ENCODE data around the gene GVQW3. TPM values are rescaled to one million over a fixed set of nuclear protein-coding genes. Genes with fewer than 3 reads are reported as not detected.

GVQW3 gene
- total RNA-seq, 1 experiment from 2014 or later, result 7.7 TPM

DNA sequence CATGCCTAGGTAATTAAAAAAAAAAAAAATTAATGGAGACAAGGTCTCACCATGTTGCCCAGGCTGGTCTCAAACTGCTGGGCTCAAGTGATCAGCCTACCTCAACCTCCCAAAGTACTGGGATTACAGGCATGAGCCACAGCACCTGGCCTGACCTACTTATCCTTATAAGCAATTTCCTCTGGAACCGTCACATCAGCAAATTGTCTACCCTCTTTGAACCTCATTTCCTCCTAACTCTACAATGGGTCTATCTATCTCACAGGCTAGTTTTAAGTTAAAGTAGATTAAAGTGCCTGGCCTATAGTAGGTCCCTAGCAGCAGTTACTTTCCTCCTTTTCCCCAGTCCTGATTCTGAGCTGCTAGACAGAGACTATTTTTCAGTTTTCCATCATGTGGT is 43.7 kb upstream of the GVQW3 start:
- DNase-seq (ENCODE audit: low spot score), result no peak
- TF ChIP-seq AR (CRISPR knock-in tag; IDR thresholded peaks at IDR 0.05), result no peak
- TF ChIP-seq RORB (CRISPR knock-in tag; IDR thresholded peaks at IDR 0.05), result no peak
- TF ChIP-seq, protein P1, sequence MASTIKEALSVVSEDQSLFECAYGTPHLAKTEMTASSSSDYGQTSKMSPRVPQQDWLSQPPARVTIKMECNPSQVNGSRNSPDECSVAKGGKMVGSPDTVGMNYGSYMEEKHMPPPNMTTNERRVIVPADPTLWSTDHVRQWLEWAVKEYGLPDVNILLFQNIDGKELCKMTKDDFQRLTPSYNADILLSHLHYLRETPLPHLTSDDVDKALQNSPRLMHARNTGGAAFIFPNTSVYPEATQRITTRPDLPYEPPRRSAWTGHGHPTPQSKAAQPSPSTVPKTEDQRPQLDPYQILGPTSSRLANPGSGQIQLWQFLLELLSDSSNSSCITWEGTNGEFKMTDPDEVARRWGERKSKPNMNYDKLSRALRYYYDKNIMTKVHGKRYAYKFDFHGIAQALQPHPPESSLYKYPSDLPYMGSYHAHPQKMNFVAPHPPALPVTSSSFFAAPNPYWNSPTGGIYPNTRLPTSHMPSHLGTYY (CRISPR knock-in tag; IDR thresholded peaks at IDR 0.05), result no peak
- TF ChIP-seq ZNF396 (CRISPR knock-in tag; IDR thresholded peaks at IDR 0.05; ENCODE audit: borderline replicate concordance), result no peak
- TF ChIP-seq ETV6 (CRISPR knock-in tag; IDR thresholded peaks at IDR 0.05), result no peak
- TF ChIP-seq, protein P2, sequence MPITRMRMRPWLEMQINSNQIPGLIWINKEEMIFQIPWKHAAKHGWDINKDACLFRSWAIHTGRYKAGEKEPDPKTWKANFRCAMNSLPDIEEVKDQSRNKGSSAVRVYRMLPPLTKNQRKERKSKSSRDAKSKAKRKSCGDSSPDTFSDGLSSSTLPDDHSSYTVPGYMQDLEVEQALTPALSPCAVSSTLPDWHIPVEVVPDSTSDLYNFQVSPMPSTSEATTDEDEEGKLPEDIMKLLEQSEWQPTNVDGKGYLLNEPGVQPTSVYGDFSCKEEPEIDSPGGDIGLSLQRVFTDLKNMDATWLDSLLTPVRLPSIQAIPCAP (CRISPR knock-in tag; IDR thresholded peaks at IDR 0.05), result no peak
- TF ChIP-seq FOXK1 (CRISPR knock-in tag; IDR thresholded peaks at IDR 0.05), result no peak
- no peak for TF ChIP-seq MYBL2 (CRISPR knock-in tag; IDR thresholded peaks at IDR 0.05)
- TF ChIP-seq, protein P3, sequence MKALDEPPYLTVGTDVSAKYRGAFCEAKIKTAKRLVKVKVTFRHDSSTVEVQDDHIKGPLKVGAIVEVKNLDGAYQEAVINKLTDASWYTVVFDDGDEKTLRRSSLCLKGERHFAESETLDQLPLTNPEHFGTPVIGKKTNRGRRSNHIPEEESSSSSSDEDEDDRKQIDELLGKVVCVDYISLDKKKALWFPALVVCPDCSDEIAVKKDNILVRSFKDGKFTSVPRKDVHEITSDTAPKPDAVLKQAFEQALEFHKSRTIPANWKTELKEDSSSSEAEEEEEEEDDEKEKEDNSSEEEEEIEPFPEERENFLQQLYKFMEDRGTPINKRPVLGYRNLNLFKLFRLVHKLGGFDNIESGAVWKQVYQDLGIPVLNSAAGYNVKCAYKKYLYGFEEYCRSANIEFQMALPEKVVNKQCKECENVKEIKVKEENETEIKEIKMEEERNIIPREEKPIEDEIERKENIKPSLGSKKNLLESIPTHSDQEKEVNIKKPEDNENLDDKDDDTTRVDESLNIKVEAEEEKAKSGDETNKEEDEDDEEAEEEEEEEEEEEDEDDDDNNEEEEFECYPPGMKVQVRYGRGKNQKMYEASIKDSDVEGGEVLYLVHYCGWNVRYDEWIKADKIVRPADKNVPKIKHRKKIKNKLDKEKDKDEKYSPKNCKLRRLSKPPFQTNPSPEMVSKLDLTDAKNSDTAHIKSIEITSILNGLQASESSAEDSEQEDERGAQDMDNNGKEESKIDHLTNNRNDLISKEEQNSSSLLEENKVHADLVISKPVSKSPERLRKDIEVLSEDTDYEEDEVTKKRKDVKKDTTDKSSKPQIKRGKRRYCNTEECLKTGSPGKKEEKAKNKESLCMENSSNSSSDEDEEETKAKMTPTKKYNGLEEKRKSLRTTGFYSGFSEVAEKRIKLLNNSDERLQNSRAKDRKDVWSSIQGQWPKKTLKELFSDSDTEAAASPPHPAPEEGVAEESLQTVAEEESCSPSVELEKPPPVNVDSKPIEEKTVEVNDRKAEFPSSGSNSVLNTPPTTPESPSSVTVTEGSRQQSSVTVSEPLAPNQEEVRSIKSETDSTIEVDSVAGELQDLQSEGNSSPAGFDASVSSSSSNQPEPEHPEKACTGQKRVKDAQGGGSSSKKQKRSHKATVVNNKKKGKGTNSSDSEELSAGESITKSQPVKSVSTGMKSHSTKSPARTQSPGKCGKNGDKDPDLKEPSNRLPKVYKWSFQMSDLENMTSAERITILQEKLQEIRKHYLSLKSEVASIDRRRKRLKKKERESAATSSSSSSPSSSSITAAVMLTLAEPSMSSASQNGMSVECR (CRISPR knock-in tag; IDR thresholded peaks at IDR 0.05; ENCODE audit: borderline replicate concordance), result no peak
- TF ChIP-seq JAZF1 (CRISPR knock-in tag; IDR thresholded peaks at IDR 0.05), result no peak
- no peak for TF ChIP-seq ZNF416 (CRISPR knock-in tag; IDR thresholded peaks at IDR 0.05)
- TF ChIP-seq SMAD4 (CRISPR knock-in tag; IDR thresholded peaks at IDR 0.05), result no peak
- no peak for TF ChIP-seq TEAD1 (CRISPR knock-in tag; IDR thresholded peaks at IDR 0.05)
- TF ChIP-seq PREB (CRISPR knock-in tag; IDR thresholded peaks at IDR 0.05; ENCODE audit: borderline replicate concordance), result no peak
- TF ChIP-seq TCF7 (CRISPR knock-in tag; IDR thresholded peaks at IDR 0.05; ENCODE audit: low read depth), result no peak
- peaks cover 36% of the 10 kb centered on the region for H3K9me3 Mint-ChIP-seq
- ChIA-PET CTCF (no interaction called here), POLR2A (no interaction called here)
- no peak overlapping the region for H3K27ac Mint-ChIP-seq
- no peak overlapping the region for H3K4me3 Mint-ChIP-seq
- peaks cover 30% of the 10 kb centered on the region for H3K36me3 Mint-ChIP-seq
- H3K27me3 Mint-ChIP-seq (ENCODE audit: low read depth), result peaks cover 5% of the 10 kb centered on the region; the same call in 1 of the 2 replicates
- ATAC-seq, result no peak
- no peaks in the 10 kb centered on the region for H3K4me1 Mint-ChIP-seq

GRCh38 chr11:76337923-76338322 is 43.2 kb upstream of the GVQW3 start:
- no peak for ATAC-seq
- POLR2A ChIA-PET, result no interaction called here

More at GRCh38 chr11:76337923-76338322, 43.2 kb upstream of the GVQW3 start:
- CTCF ChIA-PET, result no interaction called here
- H3K36me3 Mint-ChIP-seq, result peaks cover 30% of the 10 kb centered on the region
- no peak for DNase-seq (ENCODE audit: low spot score)
- H3K27me3 Mint-ChIP-seq (ENCODE audit: low read depth), result peaks cover 5% of the 10 kb centered on the region; the same call in 1 of the 2 replicates
- H3K4me1 Mint-ChIP-seq, result no peaks in the 10 kb centered on the region
- TF ChIP-seq, protein P4, sequence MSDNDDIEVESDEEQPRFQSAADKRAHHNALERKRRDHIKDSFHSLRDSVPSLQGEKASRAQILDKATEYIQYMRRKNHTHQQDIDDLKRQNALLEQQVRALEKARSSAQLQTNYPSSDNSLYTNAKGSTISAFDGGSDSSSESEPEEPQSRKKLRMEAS (CRISPR knock-in tag; IDR thresholded peaks at IDR 0.05), result no peak
- no peak for TF ChIP-seq NR3C1 (CRISPR knock-in tag; conservative IDR thresholded peaks at IDR 0.05; ENCODE audit: low read depth)
- TF ChIP-seq KAT7 (CRISPR knock-in tag; IDR thresholded peaks at IDR 0.05; ENCODE audit: borderline replicate concordance), result no peak
- TF ChIP-seq, protein P5, sequence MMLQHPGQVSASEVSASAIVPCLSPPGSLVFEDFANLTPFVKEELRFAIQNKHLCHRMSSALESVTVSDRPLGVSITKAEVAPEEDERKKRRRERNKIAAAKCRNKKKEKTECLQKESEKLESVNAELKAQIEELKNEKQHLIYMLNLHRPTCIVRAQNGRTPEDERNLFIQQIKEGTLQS (CRISPR knock-in tag; conservative IDR thresholded peaks at IDR 0.05), result no peak
- TF ChIP-seq TCF7 (CRISPR knock-in tag; IDR thresholded peaks at IDR 0.05; ENCODE audit: low read depth), result no peak
- no peak for TF ChIP-seq FOXP1 (CRISPR knock-in tag; IDR thresholded peaks at IDR 0.05; ENCODE audit: borderline replicate concordance)
- no peak for TF ChIP-seq ZNF396 (CRISPR knock-in tag; IDR thresholded peaks at IDR 0.05; ENCODE audit: borderline replicate concordance)
- TF ChIP-seq, protein P6, sequence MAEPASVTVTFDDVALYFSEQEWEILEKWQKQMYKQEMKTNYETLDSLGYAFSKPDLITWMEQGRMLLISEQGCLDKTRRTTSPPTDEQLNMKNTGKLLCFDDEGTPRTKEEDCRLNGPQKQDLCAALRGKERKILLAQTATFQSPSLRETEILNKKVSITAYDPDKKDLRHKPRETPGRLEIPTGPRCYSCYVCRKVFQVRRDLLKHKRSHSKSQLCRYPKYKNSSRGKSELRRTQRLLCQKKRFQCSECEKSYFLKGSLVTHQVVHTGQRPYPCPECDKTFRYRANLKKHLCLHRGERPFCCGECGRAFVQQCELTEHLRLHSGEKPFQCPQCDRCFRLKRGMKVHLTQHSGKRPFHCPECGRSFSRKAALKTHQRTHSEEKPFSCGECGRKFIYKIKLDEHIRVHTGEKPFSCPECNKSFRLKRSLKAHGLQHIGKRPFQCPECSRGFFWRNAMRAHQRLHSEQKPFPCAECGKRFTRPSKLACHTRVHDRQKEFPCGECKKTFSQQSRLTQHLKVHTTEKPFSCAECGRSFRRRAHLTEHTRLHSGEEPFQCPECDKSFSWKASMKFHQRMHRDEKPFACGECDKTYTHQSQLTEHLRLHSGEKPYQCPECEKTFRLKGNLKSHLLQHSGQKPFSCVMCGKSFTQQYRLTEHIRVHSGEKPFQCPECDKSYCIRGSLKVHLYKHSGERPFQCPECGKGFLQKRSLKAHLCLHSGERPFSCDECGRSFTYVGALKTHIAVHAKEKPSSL (CRISPR knock-in tag; conservative IDR thresholded peaks at IDR 0.05), result no peak
- TF ChIP-seq ZNF232 (CRISPR knock-in tag; IDR thresholded peaks at IDR 0.05), result no peak
- H3K4me3 Mint-ChIP-seq, result no peak overlapping the region
- peaks cover 35% of the 10 kb centered on the region for H3K9me3 Mint-ChIP-seq
- H3K27ac Mint-ChIP-seq, result no peak overlapping the region

All from WTC11 (cell line).